Stimulated activated naive CD8-positive, alpha-beta T cell treated with anti-CD3 and anti-CD28 coated beads, Interleukin-15, amount 100 ng/mL, for 72 hours (primary cell): ENCODE data around the gene SLX4IP.

ENCODE experiments used
- ATAC-seq: fragments of 150-1000 bp; cut with Tn5 transposase; 2 replicates; pipeline ENCODE4 v1.10.0; 2021; ENCODE audit warnings: mild to moderate bottlenecking, moderate library complexity
- DNase-seq, 2 donors: peaks; one replicate each; pipeline ENCODE4 v3.0.0; 2021 to 2022
- H3K27ac Mint-ChIP-seq, 2 donors: one replicate each; pipeline ENCODE4 v1.8.0; 2022; ENCODE audit warnings: mild to moderate bottlenecking in 2 of 2, mixed read lengths in 2 of 2, moderate library complexity in 2 of 2
- H3K27me3 Mint-ChIP-seq: one replicate; pipeline ENCODE4 v1.8.0; 2022; ENCODE audit warnings: mixed read lengths
- H3K4me1 Mint-ChIP-seq: one replicate; pipeline ENCODE4 v1.8.0; 2022; ENCODE audit warnings: mild to moderate bottlenecking, mixed read lengths
- H3K4me3 Mint-ChIP-seq, 2 donors: one replicate each; pipeline ENCODE4 v1.8.0; 2022; ENCODE audit warnings: mild to moderate bottlenecking in 2 of 2, mixed read lengths in 2 of 2, moderate library complexity in 1 of 2
- H3K9me3 Mint-ChIP-seq, 2 donors: one replicate each; pipeline ENCODE4 v1.8.0; 2022; ENCODE audit warnings: mixed read lengths in 2 of 2

Gene SLX4IP

GRCh38 chr20:10490706-10491105 lies 55.6 kb downstream of the SLX4IP start:
- DNase-seq (no peak), ATAC-seq (no peak)
- H3K9me3 Mint-ChIP-seq = no peaks in the 10 kb centered on the region
- H3K4me1 Mint-ChIP-seq = peaks cover 42% of the 10 kb centered on the region
- no peak overlapping the region for H3K27ac Mint-ChIP-seq
- H3K4me3 Mint-ChIP-seq = no peak overlapping the region
- H3K27me3 Mint-ChIP-seq = no peaks in the 10 kb centered on the region

- Mint-ChIP-seq H3K27me3 (no peaks in the 10 kb centered on the region), H3K9me3 (no peaks in the 10 kb centered on the region), H3K4me3 (no peak overlapping the region), H3K27ac (no peak overlapping the region), H3K4me1 (peaks cover 48% of the 10 kb centered on the region)
- no peak for DNase-seq
- no peak for ATAC-seq
Measured at GRCh38 chr20:10492065-10492464, 57.0 kb downstream of the SLX4IP start.

GRCh38 chr20:10492844-10493243 lies 57.7 kb downstream of the SLX4IP start:
- Mint-ChIP-seq H3K4me1 (peaks cover 45% of the 10 kb centered on the region), H3K9me3 (no peaks in the 10 kb centered on the region), H3K4me3 (no peak overlapping the region), H3K27ac (no peak overlapping the region), H3K27me3 (no peaks in the 10 kb centered on the region)
- DNase-seq (no peak), ATAC-seq (no peak)

- DNase-seq = no peak
- Mint-ChIP-seq H3K27ac (no peak overlapping the region), H3K27me3 (no peaks in the 10 kb centered on the region), H3K9me3 (no peaks in the 10 kb centered on the region), H3K4me1 (peaks cover 46% of the 10 kb centered on the region), H3K4me3 (no peak overlapping the region)
- no peak for ATAC-seq
Measured at GRCh38 chr20:10495173-10495572, 60.1 kb downstream of the SLX4IP start.

- H3K27me3 Mint-ChIP-seq = no peaks in the 10 kb centered on the region
- peaks cover 51% of the 10 kb centered on the region for H3K4me1 Mint-ChIP-seq
- DNase-seq (no peak), ATAC-seq (no peak)
- no peak overlapping the region for H3K27ac Mint-ChIP-seq
- H3K9me3 Mint-ChIP-seq = no peaks in the 10 kb centered on the region
- H3K4me3 Mint-ChIP-seq = no peak overlapping the region
Measured at GRCh38 chr20:10496465-10496864, 61.4 kb downstream of the SLX4IP start.

- H3K4me1 Mint-ChIP-seq = peaks cover 59% of the 10 kb centered on the region
- H3K4me3 Mint-ChIP-seq = no peak overlapping the region
- no peaks in the 10 kb centered on the region for H3K27me3 Mint-ChIP-seq
- DNase-seq = no peak
- H3K9me3 Mint-ChIP-seq = no peaks in the 10 kb centered on the region
- no peak overlapping the region for H3K27ac Mint-ChIP-seq
- ATAC-seq = no peak
Measured at GRCh38 chr20:10497283-10497682, 62.2 kb downstream of the SLX4IP start.

- Mint-ChIP-seq H3K4me3 (no peak overlapping the region), H3K27ac (no peak overlapping the region), H3K27me3 (no peaks in the 10 kb centered on the region), H3K9me3 (no peaks in the 10 kb centered on the region), H3K4me1 (peaks cover 64% of the 10 kb centered on the region)
- no peak for ATAC-seq
- DNase-seq = no peak
Measured at GRCh38 chr20:10497791-10498190, 62.7 kb downstream of the SLX4IP start.

- ATAC-seq (no peak), DNase-seq (no peak)
- no peak overlapping the region for H3K4me3 Mint-ChIP-seq
- no peaks in the 10 kb centered on the region for H3K27me3 Mint-ChIP-seq
- peaks cover 67% of the 10 kb centered on the region for H3K4me1 Mint-ChIP-seq
- no peak overlapping the region for H3K27ac Mint-ChIP-seq
- no peaks in the 10 kb centered on the region for H3K9me3 Mint-ChIP-seq
Measured at GRCh38 chr20:10498200-10498599, 63.1 kb downstream of the SLX4IP start.

GRCh38 chr20:10501402-10501801 lies 66.3 kb downstream of the SLX4IP start:
- ATAC-seq (peak; percentile 40), DNase-seq (peak; percentile 8 to 14)
- no peaks in the 10 kb centered on the region for H3K9me3 Mint-ChIP-seq
- H3K27me3 Mint-ChIP-seq = no peaks in the 10 kb centered on the region
- H3K4me3 Mint-ChIP-seq = peak overlapping the region; percentile 78 to 83
- peak overlapping the region; percentile 83 to 94 for H3K27ac Mint-ChIP-seq
- H3K4me1 Mint-ChIP-seq = peaks cover 56% of the 10 kb centered on the region

GRCh38 chr20:10502098-10502526 lies 67.0 kb downstream of the SLX4IP start:
- H3K4me3 Mint-ChIP-seq = peak overlapping the region; percentile 78 to 83
- H3K27ac Mint-ChIP-seq = peak overlapping the region; percentile 47 to 94
- no peaks in the 10 kb centered on the region for H3K9me3 Mint-ChIP-seq
- ATAC-seq (peak; percentile 86), DNase-seq (peak; percentile 13 to 24)
- H3K4me1 Mint-ChIP-seq = peaks cover 59% of the 10 kb centered on the region
- H3K27me3 Mint-ChIP-seq = no peaks in the 10 kb centered on the region

- H3K27ac Mint-ChIP-seq = no peak overlapping the region
- no peak for ATAC-seq
Measured at GRCh38 chr20:10504608-10504993, 69.5 kb downstream of the SLX4IP start.

GRCh38 chr20:10504994-10505730 lies 70.1 kb downstream of the SLX4IP start:
- H3K27ac Mint-ChIP-seq = no peak overlapping the region
- no peak overlapping the region for H3K4me3 Mint-ChIP-seq
- H3K4me1 Mint-ChIP-seq = peaks cover 44% of the 10 kb centered on the region

More at GRCh38 chr20:10504608-10504993, 69.5 kb downstream of the SLX4IP start:
- no peaks in the 10 kb centered on the region for H3K27me3 Mint-ChIP-seq
- H3K4me1 Mint-ChIP-seq = peaks cover 49% of the 10 kb centered on the region
- no peak overlapping the region for H3K4me3 Mint-ChIP-seq
- no peak for DNase-seq
- H3K9me3 Mint-ChIP-seq = no peaks in the 10 kb centered on the region

GRCh38 chr20:10505827-10506226 lies 70.7 kb downstream of the SLX4IP start:
- ATAC-seq (no peak), DNase-seq (no peak)
- no peak overlapping the region for H3K27ac Mint-ChIP-seq
- H3K4me3 Mint-ChIP-seq = no peak overlapping the region
- H3K27me3 Mint-ChIP-seq = no peaks in the 10 kb centered on the region
- no peaks in the 10 kb centered on the region for H3K9me3 Mint-ChIP-seq
- H3K4me1 Mint-ChIP-seq = peaks cover 38% of the 10 kb centered on the region

More at GRCh38 chr20:10504994-10505730, 70.1 kb downstream of the SLX4IP start:
- Mint-ChIP-seq H3K9me3 (no peaks in the 10 kb centered on the region), H3K27me3 (no peaks in the 10 kb centered on the region)
- DNase-seq = no peak
- ATAC-seq = no peak

GRCh38 chr20:10507052-10507451 lies 71.9 kb downstream of the SLX4IP start:
- DNase-seq (no peak), ATAC-seq (no peak)
- Mint-ChIP-seq H3K27ac (no peak overlapping the region), H3K4me3 (no peak overlapping the region), H3K4me1 (peaks cover 39% of the 10 kb centered on the region), H3K9me3 (no peaks in the 10 kb centered on the region), H3K27me3 (no peaks in the 10 kb centered on the region)

GRCh38 chr20:10508060-10508459 lies 73.0 kb downstream of the SLX4IP start:
- H3K27ac Mint-ChIP-seq = no peak overlapping the region
- ATAC-seq (no peak), DNase-seq (no peak)
- no peaks in the 10 kb centered on the region for H3K9me3 Mint-ChIP-seq
- no peak overlapping the region for H3K4me3 Mint-ChIP-seq
- no peaks in the 10 kb centered on the region for H3K27me3 Mint-ChIP-seq
- peaks cover 29% of the 10 kb centered on the region for H3K4me1 Mint-ChIP-seq

- Mint-ChIP-seq H3K27ac (no peak overlapping the region), H3K27me3 (no peaks in the 10 kb centered on the region), H3K9me3 (no peaks in the 10 kb centered on the region), H3K4me3 (no peak overlapping the region), H3K4me1 (peaks cover 33% of the 10 kb centered on the region)
- DNase-seq (no peak), ATAC-seq (no peak)
Measured at GRCh38 chr20:10508468-10509251, 73.6 kb downstream of the SLX4IP start.
